HUDEP-2 (cell line): ENCODE measurements around the gene LRMDA.

Source experiments
- DNase-seq, 76 experiments: peaks; one replicate each; lab custom pipeline; 2025; ENCODE audit not compliant: unreplicated experiment in 76 of 76; lab: John Stamatoyannopoulos, UW

Gene LRMDA

GRCh38 chr10:76198287-76199035, 767.0 kb downstream of the LRMDA start:
- no peak for DNase-seq

- no peak for DNase-seq
Measured at GRCh38 chr10:76201962-76202361, 770.5 kb downstream of the LRMDA start.

- no peak for DNase-seq
Measured at GRCh38 chr10:76202777-76203176, 771.4 kb downstream of the LRMDA start.

- no peak for DNase-seq
Measured at GRCh38 chr10:76205361-76205760, 773.9 kb downstream of the LRMDA start.

- no peak for DNase-seq
Measured at GRCh38 chr10:76206797-76207352, 775.5 kb downstream of the LRMDA start.

- DNase-seq, result no peak
Measured at GRCh38 chr10:76209135-76209534, 777.7 kb downstream of the LRMDA start.

- no peak for DNase-seq
Measured at GRCh38 chr10:76210211-76210610, 778.8 kb downstream of the LRMDA start.

- no peak for DNase-seq
Measured at GRCh38 chr10:76211691-76212090, 780.3 kb downstream of the LRMDA start.

GRCh38 chr10:76213876-76214275, 782.5 kb downstream of the LRMDA start:
- DNase-seq, result no peak

GRCh38 chr10:76218035-76218434, 786.6 kb downstream of the LRMDA start:
- DNase-seq, result no peak

- DNase-seq, result no peak
Measured at GRCh38 chr10:76229341-76229740, 797.9 kb downstream of the LRMDA start.

- no peak for DNase-seq
Measured at GRCh38 chr10:76230921-76231285, 799.5 kb downstream of the LRMDA start.

GRCh38 chr10:76231286-76231934, 800.0 kb downstream of the LRMDA start:
- no peak for DNase-seq

- no peak for DNase-seq
Measured at GRCh38 chr10:76234499-76235226, 803.2 kb downstream of the LRMDA start.

GRCh38 chr10:76236356-76236755, 804.9 kb downstream of the LRMDA start:
- DNase-seq, result no peak

GRCh38 chr10:76242956-76243355, 811.5 kb downstream of the LRMDA start:
- no peak for DNase-seq

GRCh38 chr10:76244061-76244686, 812.8 kb downstream of the LRMDA start:
- no peak for DNase-seq

GRCh38 chr10:76245951-76246495, 814.6 kb downstream of the LRMDA start:
- DNase-seq, result no peak

- no peak for DNase-seq
Measured at GRCh38 chr10:76248649-76249200, 817.3 kb downstream of the LRMDA start.
